GM12878 (cell line): ENCODE results near the gene MAN2B1.

Experiments used
- TF ChIP-seq, protein P1 (sequence below): IDR thresholded peaks from 2 replicates; pipeline ENCODE4 v1.6.1; 2011; ENCODE audit warnings: low read depth, mild to moderate bottlenecking, low read length, moderate library complexity, borderline replicate concordance; ENCODE audit errors: extremely low read depth
- TF ChIP-seq, protein P2 (sequence below), 3 experiments: IDR thresholded peaks in 2 of 3; conservative IDR thresholded peaks in 1 of 3; 2 replicates each; pipeline ENCODE4 v1.5.1; 2011; ENCODE audit warnings: low read depth in 3 of 3, low read length in 3 of 3, mild to moderate bottlenecking in 3 of 3, control low read depth in 2 of 3, moderate library complexity in 2 of 3, inconsistent platforms in 1 of 3, mixed read lengths in 1 of 3; ENCODE audit not compliant: control insufficient read depth in 2 of 3, insufficient read depth in 1 of 3; ENCODE audit errors: extremely low read depth in 1 of 3
- TF ChIP-seq, protein P3 (sequence below): IDR thresholded peaks from 2 replicates; pipeline ENCODE4 v1.6.1; 2012; ENCODE audit warnings: low read depth, low read length, improper control_type of control experiment

DNA sequence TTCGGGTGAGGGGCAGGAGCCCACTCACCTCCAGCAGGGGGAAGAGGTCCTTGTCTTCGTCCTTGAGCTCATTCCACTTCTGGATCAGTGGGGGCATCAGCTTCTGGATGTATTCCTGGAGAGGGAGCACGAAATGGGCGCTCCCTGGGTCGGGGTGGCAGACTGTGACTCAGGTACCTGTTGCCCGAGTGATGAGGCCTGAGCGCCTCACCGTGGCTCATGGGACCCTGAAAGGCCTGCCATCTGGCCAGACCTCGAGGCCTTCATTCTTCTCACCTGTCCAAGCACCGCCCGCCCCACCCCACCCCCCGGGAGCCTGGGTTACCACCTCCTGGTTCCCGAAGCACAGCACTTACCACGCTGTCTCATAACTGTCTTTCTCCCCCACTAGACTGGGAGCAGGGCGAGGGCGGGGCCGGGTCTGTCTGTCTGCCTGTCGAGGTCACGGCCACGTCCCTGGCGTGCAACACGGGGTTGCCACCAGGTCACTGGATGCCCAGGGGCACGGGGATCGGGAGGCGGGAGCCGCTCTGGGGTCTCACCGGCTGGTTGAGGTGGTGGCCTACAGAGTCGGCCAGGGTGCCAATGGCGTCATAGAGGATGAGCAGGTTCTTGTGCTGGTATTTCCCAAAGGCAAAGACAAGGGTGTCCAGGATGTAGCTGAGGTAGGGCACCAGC is 39.3 kb upstream of the MAN2B1 start:
- TF ChIP-seq, protein P1, sequence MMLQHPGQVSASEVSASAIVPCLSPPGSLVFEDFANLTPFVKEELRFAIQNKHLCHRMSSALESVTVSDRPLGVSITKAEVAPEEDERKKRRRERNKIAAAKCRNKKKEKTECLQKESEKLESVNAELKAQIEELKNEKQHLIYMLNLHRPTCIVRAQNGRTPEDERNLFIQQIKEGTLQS: no peak
- TF ChIP-seq, protein P2, sequence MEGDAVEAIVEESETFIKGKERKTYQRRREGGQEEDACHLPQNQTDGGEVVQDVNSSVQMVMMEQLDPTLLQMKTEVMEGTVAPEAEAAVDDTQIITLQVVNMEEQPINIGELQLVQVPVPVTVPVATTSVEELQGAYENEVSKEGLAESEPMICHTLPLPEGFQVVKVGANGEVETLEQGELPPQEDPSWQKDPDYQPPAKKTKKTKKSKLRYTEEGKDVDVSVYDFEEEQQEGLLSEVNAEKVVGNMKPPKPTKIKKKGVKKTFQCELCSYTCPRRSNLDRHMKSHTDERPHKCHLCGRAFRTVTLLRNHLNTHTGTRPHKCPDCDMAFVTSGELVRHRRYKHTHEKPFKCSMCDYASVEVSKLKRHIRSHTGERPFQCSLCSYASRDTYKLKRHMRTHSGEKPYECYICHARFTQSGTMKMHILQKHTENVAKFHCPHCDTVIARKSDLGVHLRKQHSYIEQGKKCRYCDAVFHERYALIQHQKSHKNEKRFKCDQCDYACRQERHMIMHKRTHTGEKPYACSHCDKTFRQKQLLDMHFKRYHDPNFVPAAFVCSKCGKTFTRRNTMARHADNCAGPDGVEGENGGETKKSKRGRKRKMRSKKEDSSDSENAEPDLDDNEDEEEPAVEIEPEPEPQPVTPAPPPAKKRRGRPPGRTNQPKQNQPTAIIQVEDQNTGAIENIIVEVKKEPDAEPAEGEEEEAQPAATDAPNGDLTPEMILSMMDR (IDR thresholded peaks at IDR 0.05 in 2 of 3, conservative IDR thresholded peaks at IDR 0.05 in 1 of 3; ENCODE audit: control insufficient read depth in 2 of 3, extremely low read depth in 1 of 3, insufficient read depth in 1 of 3, low read depth in 3 of 3, low read length in 3 of 3): no peak
- TF ChIP-seq, protein P3, sequence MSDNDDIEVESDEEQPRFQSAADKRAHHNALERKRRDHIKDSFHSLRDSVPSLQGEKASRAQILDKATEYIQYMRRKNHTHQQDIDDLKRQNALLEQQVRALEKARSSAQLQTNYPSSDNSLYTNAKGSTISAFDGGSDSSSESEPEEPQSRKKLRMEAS: no peak
